GM23248 (cell line): ENCODE results near the gene KLHDC9.

Experiments used
- EZH2 ChIP-seq: fragments of 200-600 bp; sonication (generic); IDR thresholded peaks from 2 replicates; pipeline ENCODE4 v1.6.1; 2018; ENCODE audit warnings: antibody characterized with exemption, mild to moderate bottlenecking; ENCODE audit not compliant: insufficient read depth, poor library complexity, severe bottlenecking
- EZH2phosphoT487 ChIP-seq: fragments of 200-600 bp; sonication (generic); IDR thresholded peaks from 2 replicates; pipeline ENCODE4 v1.6.1; 2018; ENCODE audit warnings: antibody characterized with exemption, moderate library complexity, mild to moderate bottlenecking, low read depth; ENCODE audit not compliant: insufficient read depth

DNA sequence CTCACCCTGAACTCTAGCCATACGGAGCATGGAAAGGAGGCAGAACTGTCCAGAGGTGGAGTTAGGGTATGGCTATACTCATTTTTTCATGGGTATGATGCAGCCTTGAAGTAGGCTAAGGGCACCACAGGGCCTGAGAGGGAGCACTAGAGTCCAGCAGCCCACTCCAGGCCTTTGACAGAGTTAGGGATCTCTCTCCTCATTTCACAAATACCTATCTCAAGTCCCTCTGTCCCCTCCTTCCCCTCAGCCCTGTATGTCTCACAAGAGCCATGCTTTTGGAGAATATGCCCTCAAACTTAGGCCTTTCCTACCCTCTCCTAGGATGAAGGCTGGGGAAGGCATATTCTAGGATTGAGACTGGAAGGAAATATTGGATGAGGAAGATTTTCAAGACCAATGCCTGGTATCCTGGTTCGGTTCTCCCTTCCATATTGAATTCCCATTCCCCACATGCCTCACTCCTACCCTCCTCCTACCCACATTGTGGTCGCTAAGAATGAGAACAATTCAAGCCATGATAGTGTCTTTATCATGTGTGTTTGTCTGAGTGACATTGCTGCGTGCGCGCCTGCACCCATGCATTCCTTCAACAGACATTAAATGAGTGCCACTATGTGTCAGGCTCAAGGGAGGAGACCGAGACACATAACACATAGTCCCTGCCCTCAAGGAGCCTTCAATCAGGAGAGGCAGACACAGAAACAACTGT lies 6.2 kb upstream of the KLHDC9 start:
- no peak for TF ChIP-seq EZH2phosphoT487
- TF ChIP-seq EZH2 = no peak
